Measurements from ENCODE around the gene KCTD16.

GRCh38 chr5:144433140-144433822, 262.6 kb downstream of the KCTD16 start:
- TF ChIP-seq CTCF (IDR thresholded peaks at IDR 0.05; ENCODE audit: poor library complexity) (no peak), EZH2phosphoT487 (IDR thresholded peaks at IDR 0.05; ENCODE audit: low read depth, severe bottlenecking, unreplicated experiment) (no peak)
